GM12892 (cell line): ENCODE data around the gene BCL3.

Experiments used
- DNase-seq: peaks from one replicate; pipeline ENCODE4 v3.0.0; 2011; ENCODE audit not compliant: insufficient read length
- FAIRE-seq: peaks from 2 replicates; lab custom pipeline; 2011; peaks lifted over from hg19 to GRCh38; lab: Jason Lieb, UNC
- POLR2A ChIP-seq: IDR thresholded peaks from 2 replicates; pipeline ENCODE4 v1.6.1; 2011; ENCODE audit warnings: low read depth, low read length, control low read depth
- POLR2AphosphoS5 ChIP-seq: IDR thresholded peaks from 2 replicates; pipeline ENCODE4 v1.6.1; 2011; ENCODE audit warnings: low read depth, low read length, control low read depth
- TAF1 ChIP-seq: IDR thresholded peaks from 2 replicates; pipeline ENCODE4 v1.6.1; 2011; ENCODE audit warnings: low read depth, mild to moderate bottlenecking, control low read depth, low read length, borderline replicate concordance

The BCL3 gene

GRCh38 chr19:44746616-44746945, 1.9 kb upstream of the BCL3 start:
- TF ChIP-seq POLR2A (no peak), TAF1 (no peak), POLR2AphosphoS5 (no peak)
- no peak for DNase-seq
- FAIRE-seq = no peak

GRCh38 chr19:44746946-44747738, 1.4 kb upstream of the BCL3 start:
- no peak; the same call in 1 of the 2 replicates for TF ChIP-seq TAF1
- TF ChIP-seq POLR2AphosphoS5 = no peak
- TF ChIP-seq POLR2A = 0 out of 2 replicates have a peak, but pooled peaks have one; percentile 33
- DNase-seq (peak; percentile 65), FAIRE-seq (peak; percentile 98)

- FAIRE-seq = peak; percentile 78
Observed at GRCh38 chr19:44747739-44748425, 626 bp upstream of the BCL3 start.

GRCh38 chr19:44749292-44749691, 784 bp downstream of the BCL3 start:
- DNase-seq = no peak
- peak; percentile 14 for FAIRE-seq
- TF ChIP-seq TAF1 (no peak), POLR2AphosphoS5 (no peak), POLR2A (no peak)

More at GRCh38 chr19:44747739-44748425, 626 bp upstream of the BCL3 start:
- no peak for TF ChIP-seq POLR2AphosphoS5
- TF ChIP-seq TAF1 = no peak
- no peak for TF ChIP-seq POLR2A
- no peak for DNase-seq

GRCh38 chr19:44749994-44750393, 1.5 kb downstream of the BCL3 start:
- DNase-seq (no peak), FAIRE-seq (no peak)
- TF ChIP-seq POLR2A = no peak
- TF ChIP-seq POLR2AphosphoS5 = no peak
- no peak for TF ChIP-seq TAF1

GRCh38 chr19:44752123-44752815, 3.8 kb downstream of the BCL3 start:
- DNase-seq (no peak), FAIRE-seq (no peak)
- TF ChIP-seq POLR2A (no peak), TAF1 (no peak), POLR2AphosphoS5 (no peak)

GRCh38 chr19:44752816-44753625, 4.5 kb downstream of the BCL3 start:
- FAIRE-seq = peak; percentile 99

GRCh38 chr19:44753626-44753931, 5.1 kb downstream of the BCL3 start:
- no peak for FAIRE-seq

More at GRCh38 chr19:44752816-44753625, 4.5 kb downstream of the BCL3 start:
- DNase-seq = peak; percentile 93
- TF ChIP-seq POLR2AphosphoS5 = peak; percentile 64; the same call in 1 of the 2 replicates
- no peak; the same call in none of the 2 replicates for TF ChIP-seq POLR2A
- 0 out of 2 replicates have a peak, but pooled peaks have one; percentile 3 for TF ChIP-seq TAF1

GRCh38 chr19:44753932-44754749, 5.6 kb downstream of the BCL3 start:
- TF ChIP-seq POLR2AphosphoS5 = no peak; the same call in 1 of the 2 replicates
- TF ChIP-seq TAF1 = 0 out of 2 replicates have a peak, but pooled peaks have one; percentile 23
- TF ChIP-seq POLR2A = peak; percentile 45; the same call in 1 of the 2 replicates
- peak; percentile 77 for DNase-seq
- peak; percentile 92 for FAIRE-seq

More at GRCh38 chr19:44753626-44753931, 5.1 kb downstream of the BCL3 start:
- TF ChIP-seq POLR2AphosphoS5 (no peak), POLR2A (no peak), TAF1 (no peak)
- DNase-seq = no peak

GRCh38 chr19:44754750-44755080, 6.2 kb downstream of the BCL3 start:
- TF ChIP-seq TAF1 = no peak
- no peak for TF ChIP-seq POLR2A
- TF ChIP-seq POLR2AphosphoS5 = no peak
- DNase-seq = no peak
- FAIRE-seq = no peak
